Adrenal gland (tissue), 5 donors: ENCODE results near the gene DYNLT2.

ENCODE experiments used
- CTCF ChIP-seq, 6 experiments: fragments of 450-650 bp in 4 of 6; fragments of 200-600 bp in 2 of 6; sonication (generic) in 1 of 6; IDR thresholded peaks; 1 replicate in 5 of 6; 2 replicates in 1 of 6; pipeline versions ENCODE4 v1.5.1 to v1.8.0; 2016 to 2021; ENCODE audit warnings: antibody characterized with exemption in 6 of 6, mild to moderate bottlenecking in 2 of 6, moderate library complexity in 1 of 6
- POLR2A ChIP-seq, 2 donors: fragments of 450-650 bp; IDR thresholded peaks; one replicate each; pipeline ENCODE4 v1.6.1; 2017; ENCODE audit warnings: antibody characterized with exemption in 2 of 2, mild to moderate bottlenecking in 2 of 2, moderate library complexity in 1 of 2
- donor health status: DM: no; HTN: no; CAD: no.

DNA sequence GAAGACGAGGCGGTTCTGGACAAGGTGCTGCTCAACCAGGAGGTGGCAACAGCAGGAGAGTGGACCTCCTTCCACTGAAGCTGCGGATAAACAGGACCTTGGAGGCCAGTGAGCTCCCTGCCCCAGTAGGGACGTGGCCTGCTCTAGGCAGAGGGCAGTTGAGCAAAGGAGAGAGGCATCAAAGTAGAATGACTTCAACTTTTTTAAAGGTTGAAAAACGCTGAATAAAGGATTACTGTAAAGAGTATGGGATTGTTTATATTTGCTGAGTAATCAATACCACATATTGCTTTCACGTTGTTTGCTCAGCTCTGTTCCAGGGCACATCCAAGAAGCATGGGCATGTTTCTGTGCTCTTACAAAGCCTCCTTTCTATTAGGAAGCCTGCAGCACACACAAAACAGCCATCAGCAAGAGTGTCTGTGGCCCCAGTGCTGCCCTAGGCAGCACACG is 48.1 kb upstream of the DYNLT2 start:
- no peak for TF ChIP-seq POLR2A (IDR thresholded peaks at IDR 0.05)
- no peak for TF ChIP-seq CTCF (IDR thresholded peaks at IDR 0.05)
